Fibroblast of skin of left quadriceps (primary cell): Measurements from ENCODE around the gene RASD1.
A peak's percentile ranks its signal among the peaks of the same experiment; 100 is the strongest.

Experiments
- DNase-seq, 2 experiments: peaks; one replicate each; pipeline ENCODE4 v3.0.0-alpha.2; 2013; ENCODE audit warnings: low read depth in 2 of 2

RASD1 gene

DNA sequence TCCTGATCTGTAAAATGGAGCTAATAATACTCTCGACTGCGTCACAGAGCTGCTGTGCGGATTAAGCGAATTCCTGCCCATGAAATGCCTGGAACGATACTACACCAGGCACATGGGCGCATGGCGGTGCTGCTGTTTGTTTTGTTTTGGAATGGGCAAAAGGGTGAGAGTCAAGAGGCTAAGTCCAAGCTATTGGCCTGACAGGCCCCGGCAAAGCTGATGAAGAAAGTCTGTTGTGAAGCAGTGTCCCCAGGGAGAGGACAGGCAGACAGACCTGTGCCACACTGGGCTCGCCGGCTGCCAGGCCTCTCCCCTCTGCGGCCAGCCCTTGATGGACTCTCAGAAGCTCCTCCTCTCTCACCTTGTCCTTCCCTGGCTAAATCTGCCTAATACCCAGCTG is 31.3 kb upstream of the RASD1 start:
- DNase-seq = no peak

DNA sequence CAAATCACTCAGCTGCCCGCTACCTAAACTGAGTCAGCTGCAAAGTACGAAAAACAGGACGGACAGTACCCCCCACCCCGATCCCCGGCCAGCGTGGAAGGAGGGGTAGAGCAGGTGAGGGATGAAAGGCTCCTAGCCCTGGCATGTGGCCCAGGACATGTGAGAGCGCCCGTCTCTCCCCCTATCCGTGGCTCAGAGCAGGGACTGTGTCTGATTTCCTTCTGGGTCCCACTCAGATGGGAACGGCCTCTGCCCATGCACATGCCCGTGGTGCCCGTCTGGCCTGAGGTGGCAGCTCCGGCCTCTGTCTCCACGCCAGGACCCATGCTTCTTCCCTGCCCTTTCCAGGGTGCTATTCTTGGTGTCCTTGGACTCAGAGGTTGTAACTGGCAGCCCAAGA is 30.2 kb upstream of the RASD1 start:
- no peak for DNase-seq

DNA sequence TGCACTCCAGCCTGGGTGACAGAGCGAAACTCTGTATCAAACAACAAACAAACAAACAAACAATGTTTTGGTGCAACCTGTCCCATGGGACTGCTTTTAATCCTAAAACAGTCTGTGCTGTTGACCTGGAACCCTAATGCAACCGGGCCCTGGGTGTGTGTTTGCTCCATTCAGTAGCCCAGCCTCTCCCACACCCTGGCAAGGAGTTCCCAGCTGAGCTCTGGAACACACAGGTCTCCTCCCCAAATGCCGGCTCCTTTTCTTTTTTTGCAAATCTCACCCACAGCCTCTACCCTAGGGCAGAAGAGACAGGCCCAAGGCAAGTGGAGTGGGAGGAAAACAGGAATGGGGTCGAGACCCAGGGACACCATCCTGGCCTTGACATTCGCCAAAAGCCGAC is 29.8 kb upstream of the RASD1 start:
- DNase-seq = no peak

DNA sequence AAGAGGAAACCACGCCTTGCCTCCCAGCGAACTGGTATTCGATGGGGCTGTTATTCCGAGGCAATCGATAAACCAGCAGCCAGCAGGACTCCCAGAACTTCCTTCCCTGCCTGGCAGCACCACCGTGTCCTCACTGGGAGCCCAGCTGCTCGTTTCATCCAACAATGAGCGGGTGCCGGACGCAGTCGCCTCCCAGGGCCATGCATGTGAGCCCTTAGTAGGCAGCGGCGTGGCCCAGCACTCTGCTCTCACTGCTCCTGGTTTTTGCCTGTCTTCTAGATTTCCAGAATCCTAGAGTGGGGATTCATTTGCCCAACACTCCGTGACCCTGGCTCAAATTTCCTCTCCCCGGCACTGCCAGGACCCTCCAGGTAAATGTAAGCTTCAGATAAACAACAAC is 29.1 kb upstream of the RASD1 start:
- no peak for DNase-seq

DNA sequence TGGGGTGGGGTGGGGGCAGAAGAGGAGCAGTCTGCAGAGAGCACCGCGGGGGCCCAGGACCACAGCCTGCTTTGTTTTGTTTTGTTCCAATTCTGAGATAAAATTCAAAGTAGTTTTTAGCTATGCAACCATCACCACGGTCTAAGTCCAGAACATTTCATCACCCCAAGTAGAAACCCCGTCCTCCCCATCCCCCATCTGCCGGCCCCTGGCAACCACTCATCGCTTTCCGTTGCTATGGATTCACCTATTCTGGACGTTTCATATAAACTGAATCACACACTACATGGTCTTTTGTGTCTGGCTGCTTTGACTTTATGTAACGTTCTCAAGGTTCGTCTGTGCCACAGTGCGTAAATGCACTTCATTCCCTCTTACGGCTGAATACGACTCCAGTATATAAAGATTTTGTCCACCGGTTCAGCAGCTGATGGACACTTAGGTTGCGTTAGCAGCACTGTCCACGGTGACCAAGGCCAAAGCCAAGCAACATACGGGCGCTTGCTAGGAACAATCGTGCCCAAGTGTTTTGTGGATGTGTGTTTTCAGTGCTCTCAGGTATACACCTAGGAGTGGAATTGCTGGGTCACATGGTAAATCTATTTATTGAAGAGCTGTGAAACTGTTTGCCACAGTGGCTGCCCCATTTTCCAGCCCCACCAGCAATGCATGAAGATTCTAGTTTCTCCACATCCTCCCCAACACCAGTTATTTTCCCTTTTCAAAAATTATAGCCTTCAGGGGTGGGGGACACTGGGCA is 27.7 kb upstream of the RASD1 start:
- DNase-seq = no peak

DNA sequence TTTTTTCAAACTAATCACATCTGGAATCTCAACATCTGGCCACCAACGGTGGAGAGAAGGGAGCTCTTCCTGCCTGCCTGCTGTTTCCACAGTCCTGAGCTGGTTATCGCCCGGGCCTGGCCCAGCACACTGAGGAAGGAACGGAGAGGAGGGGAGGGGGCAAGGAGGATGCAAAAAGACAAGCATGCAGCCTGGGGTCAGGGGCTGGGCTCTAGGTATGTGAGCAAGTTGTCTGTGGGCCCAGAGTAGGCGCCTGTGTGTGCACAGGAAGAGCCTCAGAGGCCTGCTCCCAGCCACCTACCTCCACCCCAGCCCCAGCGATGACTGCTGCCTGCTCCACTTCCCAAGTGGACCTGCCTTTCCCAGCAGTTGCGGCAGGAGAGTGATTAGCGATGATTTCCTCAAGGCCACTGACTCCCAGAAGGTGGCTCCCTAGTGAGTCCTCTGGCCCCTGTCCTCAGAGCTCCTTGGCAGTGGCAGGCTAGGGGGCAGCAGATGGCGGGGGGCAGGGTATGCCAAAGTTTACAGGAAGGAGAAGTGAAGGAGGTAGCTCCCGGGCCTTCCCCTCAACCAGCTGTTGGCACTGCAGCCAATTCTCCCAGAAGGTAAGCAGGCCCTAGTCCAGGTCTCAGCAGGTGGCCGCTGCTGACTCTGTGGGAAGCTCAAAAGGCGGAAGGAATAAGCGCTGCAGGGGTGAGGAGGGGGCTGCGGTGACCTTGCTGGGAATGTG is 27.0 kb upstream of the RASD1 start:
- no peak for DNase-seq

DNA sequence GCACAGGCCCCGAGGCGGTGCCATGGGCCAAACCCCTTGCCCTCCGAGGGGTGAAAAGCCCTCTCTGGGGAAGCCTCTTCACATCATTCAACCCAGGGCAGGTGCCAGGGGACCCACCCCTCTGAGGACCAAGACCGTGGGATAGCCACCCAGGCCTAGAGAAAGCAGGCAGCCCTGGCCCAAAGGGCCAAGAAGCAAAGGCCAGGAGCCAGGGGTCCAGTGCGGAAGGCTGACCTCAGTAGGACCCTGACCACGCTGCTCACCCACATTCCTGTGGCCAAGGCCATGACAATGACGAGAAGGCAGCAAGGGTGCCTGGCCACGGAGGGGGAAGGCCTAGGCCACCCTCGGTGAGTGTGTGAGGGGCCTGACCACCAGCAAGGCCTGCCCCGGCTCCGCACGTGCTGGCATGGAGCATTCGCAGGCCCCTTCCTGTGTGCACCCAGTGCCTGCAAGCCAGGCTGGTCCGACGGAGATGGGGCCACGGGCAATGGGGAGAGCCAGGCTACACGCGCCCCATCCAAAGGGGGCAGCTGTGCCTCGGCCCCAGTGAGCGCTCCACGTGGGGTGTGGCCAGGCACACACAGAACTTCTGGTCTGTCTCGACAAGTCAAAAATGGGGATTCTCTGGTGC is 24.5 kb upstream of the RASD1 start:
- no peak for DNase-seq

DNA sequence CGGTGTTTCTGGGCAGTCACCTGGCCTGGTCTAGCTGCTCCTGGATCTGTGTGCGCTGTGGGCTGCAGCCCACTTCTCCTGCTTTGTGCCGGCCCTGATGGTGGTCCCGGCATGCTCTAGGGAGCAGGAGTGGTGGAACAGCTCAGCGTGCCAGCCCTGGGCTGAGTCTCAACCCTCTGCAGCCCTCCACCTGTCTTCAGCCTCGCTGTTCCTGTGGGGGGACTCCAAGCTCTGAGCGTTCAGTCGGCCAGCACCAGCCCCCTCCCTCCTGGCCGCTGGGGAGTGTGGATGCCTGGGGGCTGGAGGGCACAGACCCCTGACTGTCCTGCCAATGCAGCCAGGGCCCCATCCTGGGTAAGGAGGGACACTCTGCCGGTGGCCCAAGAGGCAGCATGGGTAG is 23.7 kb upstream of the RASD1 start:
- no peak for DNase-seq

DNA sequence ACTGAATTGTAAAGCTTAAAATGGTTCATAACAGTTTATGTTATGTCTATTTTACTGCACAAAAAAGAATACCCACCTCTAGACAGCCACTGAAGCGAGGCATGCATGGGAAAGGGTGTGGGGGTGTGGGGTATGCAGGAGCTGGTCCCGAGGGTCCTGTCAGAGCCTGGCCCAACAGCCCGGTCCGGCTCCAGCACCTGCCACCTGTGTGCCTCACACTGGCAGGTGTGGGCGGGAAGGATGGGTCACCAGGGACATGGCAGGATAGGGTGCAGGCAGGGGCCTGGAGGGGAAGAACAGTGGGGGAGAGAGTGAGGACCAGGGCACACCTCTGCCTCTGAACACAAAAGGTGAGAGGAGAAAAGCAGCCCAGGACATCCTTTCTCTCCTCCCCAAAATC is 22.8 kb upstream of the RASD1 start:
- DNase-seq = no peak

DNA sequence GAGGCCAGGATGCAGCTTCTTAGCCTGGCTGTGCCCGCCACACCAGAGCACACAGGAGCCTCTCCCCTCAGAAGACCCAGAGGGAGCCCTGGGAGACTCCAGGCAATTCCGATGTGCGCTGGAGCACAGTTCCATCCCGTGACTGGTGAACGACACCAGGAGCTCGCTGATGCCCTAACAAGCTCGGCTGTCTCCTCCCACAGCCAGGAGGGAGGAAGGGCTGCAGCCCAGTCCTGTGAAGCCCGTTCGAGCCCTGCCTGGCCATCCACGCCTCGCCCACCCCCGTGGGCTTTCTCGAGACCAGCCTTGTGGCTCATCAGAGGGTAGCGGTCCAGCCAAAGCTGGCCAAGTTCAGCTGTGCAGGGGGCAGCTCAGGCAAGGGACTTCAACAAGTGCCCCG is 21.8 kb upstream of the RASD1 start:
- DNase-seq = no peak

DNA sequence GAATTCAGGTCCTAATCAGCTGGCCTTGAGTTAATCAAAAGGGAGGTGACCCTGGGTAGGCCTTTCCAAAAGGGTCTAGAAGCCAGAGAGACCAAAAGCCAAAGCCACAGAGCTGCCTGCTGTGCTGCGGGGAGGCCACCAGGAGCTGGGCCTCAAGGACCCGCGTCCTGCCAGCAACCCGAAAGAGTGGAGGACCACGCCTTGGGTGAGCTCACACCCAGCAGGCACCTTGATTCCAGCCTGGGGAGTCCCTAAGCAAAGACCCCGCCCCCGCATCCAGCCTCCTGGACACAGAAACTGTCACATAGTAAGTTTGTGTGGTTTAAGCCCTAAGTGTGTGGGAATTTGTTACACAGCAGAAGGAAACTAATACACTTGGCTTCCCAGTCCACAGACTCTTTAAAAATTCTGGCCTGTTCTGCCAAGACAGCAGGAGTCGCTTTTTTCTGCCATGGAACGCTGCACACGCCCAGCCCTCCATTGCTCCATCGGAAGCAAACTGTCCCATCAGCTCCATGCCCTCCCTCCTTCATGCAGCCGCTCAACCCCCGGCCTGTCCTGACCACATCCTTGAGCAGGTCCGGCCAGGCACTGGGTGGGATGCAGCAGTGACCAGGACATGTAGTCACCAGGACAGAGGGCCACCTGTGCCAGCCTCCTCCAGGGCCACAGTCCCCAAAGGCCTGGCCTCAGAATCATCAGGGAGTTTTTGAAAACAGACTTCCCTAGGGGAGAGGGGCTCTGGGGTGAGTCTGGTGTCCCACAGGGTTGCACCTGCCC is 20.9 kb upstream of the RASD1 start:
- no peak for DNase-seq

DNA sequence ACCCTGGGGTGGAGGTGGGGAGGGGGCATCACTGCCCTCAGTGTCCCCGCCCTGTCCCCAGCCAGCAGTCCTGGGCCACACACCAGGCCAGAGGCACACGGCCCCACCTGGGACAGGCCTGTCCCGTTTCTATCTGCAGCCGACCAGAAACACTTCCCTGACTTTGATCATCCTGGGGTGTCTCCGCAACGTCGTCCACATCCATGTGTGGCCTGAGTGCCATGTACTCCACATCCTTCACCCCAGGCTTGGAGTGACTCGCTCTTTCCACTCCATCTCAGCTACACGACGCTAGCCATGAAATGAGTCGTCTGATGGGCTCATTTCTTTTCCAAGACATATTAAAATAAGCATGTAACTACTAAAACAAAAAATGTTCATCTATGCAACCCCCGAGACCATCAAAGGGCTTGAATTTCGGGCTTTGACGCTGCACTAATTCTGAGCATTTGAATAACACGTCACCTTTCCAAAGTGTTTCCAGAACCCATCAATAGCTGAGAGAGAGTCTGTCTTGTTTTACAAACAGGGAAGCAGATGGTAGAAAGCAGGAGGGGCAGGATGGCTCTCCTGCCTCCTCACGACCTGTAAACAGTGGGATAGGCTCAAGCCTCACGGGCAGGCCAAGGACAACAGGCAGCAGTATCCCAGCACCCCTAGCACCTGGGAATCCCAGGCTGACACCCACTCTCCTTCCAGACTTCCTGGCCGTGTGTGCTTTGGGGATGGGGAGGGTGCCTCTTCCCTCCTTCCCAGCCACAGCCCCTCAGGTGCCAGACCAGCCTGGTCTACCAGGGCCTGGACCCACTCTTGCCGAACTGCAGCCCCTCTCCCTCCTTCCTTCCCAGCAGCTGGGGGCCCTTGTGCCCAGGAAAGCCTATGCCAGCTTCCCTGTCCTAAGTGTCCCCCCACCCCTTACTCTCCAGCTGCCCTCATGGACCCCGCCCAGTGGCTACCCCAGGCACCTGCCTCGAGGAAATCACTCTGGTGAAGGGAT is 20.0 kb upstream of the RASD1 start:
- peak in 1 of 2 experiments; percentile 36 for DNase-seq

DNA sequence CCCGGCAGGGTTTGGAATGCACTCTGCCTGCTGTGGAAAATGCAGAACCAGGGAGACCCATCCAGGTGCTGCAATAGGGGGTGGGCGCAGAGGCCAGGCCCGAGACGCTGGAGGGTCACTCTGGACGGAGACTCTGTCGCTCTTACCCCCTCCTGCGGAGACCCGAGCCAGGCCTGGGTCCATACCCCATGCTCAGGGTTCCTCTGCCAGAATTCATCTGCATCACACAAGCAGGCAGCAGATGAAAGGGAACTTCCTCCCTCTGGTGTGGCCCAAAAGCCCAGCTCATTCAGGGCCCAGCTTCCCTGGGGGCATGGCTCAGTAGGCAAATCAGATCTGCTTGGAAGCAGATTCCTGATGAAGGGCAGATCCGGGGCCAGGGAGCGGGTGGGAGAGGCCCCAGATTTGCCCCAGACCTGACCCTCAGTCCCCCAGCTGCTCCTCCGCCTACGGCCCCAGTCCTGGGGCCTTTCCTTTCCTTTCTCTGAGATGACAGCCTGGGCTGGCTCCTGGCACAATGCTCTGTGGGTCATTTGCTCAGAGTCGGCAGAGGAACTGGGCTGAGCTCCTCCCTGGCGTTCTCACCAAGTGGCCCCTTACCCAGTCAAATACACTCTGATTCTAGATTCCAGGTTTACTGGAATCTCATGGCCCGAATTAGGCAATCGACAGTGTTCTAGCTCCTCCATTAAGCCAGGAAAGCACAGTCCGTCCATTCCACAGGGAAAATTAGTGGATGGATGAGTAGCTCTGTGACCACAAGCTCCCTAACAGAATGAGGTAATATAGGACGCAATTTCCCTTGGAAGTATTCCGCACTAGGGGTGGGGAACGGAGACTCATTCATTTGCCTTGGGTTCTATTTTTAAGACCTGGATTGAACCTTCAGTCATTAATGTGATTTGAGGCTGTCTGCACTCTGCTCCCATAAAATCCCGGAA is 19.1 kb upstream of the RASD1 start:
- DNase-seq = peak; percentile 74 to 78

DNA sequence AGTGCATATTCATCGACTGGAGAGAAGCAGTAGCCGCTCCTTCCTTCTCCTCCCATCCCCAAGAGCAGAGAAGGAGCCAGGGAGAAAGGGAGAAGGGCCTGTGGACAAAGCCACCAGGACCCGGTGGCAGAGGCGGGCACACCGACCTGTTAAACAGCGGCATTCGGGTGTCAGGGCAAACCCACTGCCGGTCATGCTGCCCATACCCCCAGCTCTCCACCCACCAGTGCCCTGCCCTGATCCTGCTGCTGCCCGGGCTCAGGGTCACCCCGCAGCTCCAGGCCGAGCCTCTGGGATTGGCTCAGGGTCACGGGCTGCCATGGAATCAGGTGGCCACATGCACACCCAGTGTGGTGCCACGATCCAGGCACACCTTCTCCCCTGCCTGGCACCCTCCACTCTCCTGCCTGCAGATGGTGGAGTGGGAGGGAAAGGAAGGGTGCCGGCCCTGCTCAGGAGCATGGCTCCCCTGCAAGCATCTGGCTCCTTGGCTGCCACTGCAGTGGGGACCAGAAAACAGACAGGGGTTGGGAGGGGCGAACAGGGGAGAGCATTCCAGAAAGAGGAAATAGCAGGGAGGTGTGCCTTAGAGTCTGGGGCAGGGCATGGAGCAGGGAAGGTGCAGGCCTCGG is 18.3 kb upstream of the RASD1 start:
- no peak for DNase-seq

DNA sequence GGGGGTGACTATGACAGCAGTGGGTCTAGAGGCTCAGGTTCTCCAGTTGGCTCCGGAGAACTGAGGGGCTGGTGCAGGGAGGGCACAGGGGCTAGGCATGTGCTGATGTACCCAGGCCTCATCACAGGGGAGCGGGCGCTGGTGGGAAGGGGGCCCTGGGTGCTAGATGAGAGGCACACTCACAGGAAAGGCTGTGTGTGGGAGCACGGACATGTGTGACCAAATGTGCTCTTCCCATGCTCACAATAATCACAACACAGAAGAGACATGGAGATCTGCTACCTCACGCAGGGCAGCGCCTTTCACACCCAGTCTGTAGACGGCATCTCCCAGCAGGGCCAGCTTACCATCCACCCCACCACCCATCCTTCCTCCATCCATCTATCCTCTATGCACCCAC is 17.4 kb upstream of the RASD1 start:
- no peak for DNase-seq

DNA sequence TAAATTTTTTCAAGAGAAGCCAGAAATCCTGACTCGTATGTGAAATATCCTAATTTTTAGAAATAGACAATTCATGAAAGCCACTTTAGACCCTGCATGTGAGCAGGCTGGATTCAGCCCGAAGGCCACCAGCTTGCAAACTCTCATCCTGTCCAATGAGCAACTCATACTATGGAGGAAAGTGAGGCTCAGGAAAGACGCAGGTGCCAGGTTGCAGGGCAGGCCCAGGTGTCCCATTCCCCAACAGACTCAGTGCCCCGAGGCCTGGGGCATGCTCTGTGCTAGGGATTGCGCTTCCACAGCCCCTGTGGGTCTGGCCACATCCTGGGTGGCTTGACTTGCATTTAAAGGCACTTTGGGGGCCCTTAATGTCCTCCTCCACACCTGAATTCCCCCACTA is 16.7 kb upstream of the RASD1 start:
- DNase-seq = no peak

DNA sequence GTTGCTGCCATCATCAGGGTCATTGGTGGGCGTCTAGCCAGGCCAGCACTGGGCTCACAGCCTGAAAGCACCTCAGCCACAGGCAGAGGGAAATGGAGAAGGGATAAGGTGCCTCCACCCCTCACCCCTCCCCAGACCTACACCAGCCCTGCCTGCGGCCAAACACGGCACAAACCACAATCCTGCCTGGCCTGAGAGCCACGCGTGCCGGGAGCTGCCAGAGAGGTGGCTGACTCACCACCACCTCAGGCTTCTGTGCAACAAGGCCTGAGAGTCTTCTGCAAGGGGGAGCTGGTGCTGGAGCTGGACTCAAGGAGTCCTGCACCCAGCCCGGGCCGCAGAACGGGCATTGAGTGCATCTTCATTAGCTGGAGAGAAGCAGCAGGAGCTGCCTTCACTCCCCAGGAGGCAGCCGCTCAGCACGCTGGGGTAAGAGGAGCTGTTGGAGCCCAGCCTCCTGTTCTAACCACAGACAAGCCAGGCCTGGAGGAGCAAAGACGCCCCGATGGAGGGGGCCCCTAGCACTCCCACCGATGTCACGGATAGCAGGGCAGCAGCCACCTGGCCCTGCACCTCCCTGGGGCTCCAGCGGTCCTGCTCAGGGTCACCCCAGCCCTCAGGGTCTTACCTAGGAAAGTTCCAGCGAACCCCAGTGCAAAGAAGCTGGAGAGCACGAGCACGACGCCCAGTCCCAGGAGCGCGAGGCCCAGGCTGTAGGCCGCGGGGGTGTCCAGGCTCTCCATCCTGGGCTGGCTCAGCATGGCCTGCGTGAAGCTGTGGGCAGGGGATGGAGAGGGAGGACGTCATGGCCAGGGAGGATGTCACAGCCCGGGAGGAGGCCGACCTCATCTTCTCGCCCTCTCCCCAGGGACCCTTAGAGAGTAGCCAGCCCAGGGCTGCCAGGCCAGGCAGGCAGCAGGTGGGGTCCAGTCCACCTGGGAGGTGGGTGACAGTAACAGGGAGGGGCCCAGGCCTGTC is 16.0 kb upstream of the RASD1 start:
- DNase-seq = peak; percentile 59 to 60

DNA sequence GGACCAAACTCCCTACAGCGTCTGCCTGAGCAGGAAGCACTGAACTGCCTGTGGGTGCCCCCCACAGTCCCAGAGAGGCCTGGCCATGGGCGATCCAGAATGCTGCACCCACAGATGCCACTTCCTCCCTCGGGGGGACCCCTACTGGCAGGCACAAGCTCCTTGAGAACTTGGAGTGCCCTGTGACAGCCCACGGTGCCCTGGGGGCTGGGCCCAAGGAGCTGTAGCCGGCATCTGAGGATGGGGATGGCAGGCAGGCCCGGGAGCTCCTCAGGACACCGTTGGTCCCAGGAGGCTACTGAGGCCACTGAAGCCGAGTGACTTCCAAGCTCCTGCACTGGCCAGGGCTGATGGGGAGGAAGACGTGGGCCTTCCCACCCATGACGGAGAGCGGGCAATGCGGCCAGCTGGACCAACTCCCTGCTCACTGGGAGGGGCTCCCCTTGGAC is 15.1 kb upstream of the RASD1 start:
- DNase-seq = no peak
